Suprapubic skin (tissue), 4 donors: ENCODE data around the gene TPCN1.

Experiments
- POLR2A ChIP-seq, 2 donors: fragments of 450-650 bp; IDR thresholded peaks; one replicate each; pipeline ENCODE4 v1.6.1; 2017; ENCODE audit warnings: antibody characterized with exemption in 2 of 2, mild to moderate bottlenecking in 2 of 2, moderate library complexity in 2 of 2
- POLR2AphosphoS5 ChIP-seq, 3 donors: sonication (generic); formaldehyde crosslinking; IDR thresholded peaks; one replicate each; pipeline ENCODE4 v1.6.1; 2017; ENCODE audit warnings: antibody characterized with exemption in 3 of 3
- TF ChIP-seq, protein P1 (sequence below), 2 donors: fragments of 200-600 bp in 1 of 2; fragments of 450-650 bp in 1 of 2; sonication (generic) in 1 of 2; IDR thresholded peaks; one replicate each; pipeline ENCODE4 v1.5.1; 2016 to 2019; ENCODE audit warnings: antibody characterized with exemption in 2 of 2, mild to moderate bottlenecking in 1 of 2, moderate library complexity in 1 of 2

DNA sequence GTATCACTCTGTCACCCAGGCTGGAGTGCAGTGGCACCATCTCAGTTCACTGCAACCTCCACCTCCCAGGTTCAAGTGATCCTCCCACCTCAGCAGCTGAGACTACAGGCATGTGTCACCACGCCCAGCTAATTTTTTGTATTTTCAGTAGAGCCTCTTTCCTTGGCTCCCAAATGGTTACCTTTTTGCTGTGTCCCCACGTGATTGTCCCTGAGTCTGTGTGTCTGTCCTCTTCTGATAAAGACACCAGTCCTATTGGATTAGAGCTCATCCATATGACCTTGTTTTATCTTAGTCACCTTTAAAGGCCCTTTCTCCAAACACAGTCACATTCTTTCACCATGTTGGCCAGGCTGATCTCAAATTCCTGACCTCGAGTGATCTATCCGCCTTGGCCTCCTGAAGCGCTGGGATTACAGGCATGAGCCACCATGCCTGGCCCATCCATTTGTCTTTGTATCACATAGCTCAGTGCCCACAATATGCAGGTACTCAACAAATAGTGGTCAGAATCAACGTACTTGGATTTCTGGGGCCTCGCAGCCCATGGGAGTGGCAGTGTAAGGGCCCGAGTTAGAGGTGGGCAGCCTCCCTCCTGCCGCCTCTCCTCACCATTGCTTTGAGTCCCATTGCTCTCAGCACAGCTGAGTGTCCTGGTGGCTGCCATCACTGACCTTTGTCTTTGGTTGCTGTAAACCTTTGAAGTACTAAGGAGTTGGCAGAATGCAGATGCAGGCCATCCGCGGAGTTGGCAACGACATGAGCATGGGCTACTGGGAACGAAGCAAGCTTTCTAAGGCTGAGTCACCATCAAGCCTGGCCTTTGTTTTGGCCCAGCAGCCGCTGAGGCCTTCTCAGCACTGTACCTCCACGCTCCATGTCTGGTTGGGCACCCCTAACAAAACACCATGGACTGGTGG, 9.3 kb downstream of the TPCN1 start:
- TF ChIP-seq, protein P1, sequence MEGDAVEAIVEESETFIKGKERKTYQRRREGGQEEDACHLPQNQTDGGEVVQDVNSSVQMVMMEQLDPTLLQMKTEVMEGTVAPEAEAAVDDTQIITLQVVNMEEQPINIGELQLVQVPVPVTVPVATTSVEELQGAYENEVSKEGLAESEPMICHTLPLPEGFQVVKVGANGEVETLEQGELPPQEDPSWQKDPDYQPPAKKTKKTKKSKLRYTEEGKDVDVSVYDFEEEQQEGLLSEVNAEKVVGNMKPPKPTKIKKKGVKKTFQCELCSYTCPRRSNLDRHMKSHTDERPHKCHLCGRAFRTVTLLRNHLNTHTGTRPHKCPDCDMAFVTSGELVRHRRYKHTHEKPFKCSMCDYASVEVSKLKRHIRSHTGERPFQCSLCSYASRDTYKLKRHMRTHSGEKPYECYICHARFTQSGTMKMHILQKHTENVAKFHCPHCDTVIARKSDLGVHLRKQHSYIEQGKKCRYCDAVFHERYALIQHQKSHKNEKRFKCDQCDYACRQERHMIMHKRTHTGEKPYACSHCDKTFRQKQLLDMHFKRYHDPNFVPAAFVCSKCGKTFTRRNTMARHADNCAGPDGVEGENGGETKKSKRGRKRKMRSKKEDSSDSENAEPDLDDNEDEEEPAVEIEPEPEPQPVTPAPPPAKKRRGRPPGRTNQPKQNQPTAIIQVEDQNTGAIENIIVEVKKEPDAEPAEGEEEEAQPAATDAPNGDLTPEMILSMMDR (IDR thresholded peaks at IDR 0.05), result no peak
- TF ChIP-seq POLR2AphosphoS5 (IDR thresholded peaks at IDR 0.05), result no peak
- no peak for TF ChIP-seq POLR2A (IDR thresholded peaks at IDR 0.05)
